Ovary (tissue), 3 donors: ENCODE measurements around the gene LTBP2.

Source experiments
- CTCF ChIP-seq, 3 donors: fragments of 450-650 bp in 2 of 3; fragments of 200-600 bp in 1 of 3; IDR thresholded peaks; one replicate each; pipeline versions ENCODE4 v1.5.1 to v1.8.0; 2016 to 2022; ENCODE audit warnings: antibody characterized with exemption in 3 of 3, mild to moderate bottlenecking in 1 of 3
- POLR2A ChIP-seq: fragments of 450-650 bp; IDR thresholded peaks from one replicate; pipeline ENCODE4 v1.6.1; 2017; ENCODE audit warnings: antibody characterized with exemption, mild to moderate bottlenecking, moderate library complexity
- donor health status: DM: no; HTN: no; CAD: no.

DNA sequence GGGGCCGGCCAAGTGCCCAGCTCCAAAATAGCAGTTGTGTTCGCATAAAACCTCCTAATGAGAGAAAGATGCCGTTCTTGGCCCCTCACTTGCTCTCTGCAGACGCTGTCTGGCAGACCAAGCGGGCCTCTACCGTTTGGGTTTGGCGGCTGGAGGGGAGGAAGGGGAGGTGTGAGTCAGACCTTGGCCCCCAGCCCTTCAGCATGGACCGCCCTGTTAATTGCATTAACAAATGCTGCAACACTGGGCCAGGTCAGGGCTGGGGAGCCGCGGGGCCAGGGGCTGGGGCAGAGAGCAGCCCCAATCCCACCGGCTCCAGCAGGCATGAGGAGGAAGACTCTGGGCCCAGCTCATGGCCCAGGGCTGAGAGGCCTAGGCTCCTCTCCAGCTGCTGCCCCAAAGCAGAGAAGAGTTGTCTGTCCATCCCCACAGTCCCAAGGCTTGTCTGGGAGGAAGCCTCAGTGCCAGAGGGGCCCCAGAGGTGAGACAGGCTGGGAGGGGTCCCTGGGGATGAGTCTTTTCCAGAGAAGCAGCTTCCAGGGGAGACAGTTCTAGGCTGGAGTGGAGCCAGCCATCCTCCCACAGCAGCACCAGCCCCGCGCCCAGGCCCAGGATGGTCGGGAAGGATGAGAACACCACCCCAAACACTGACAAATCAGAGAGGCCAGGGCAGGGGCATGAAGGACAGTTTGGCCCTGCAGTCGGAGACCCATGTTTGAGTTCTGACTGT, 16.9 kb downstream of the LTBP2 start:
- no peak for TF ChIP-seq POLR2A
- no peak for TF ChIP-seq CTCF (IDR thresholded peaks at IDR 0.05)
